Measurements from ENCODE around the gene UNC119B. TPM values are rescaled to one million over a fixed set of nuclear protein-coding genes. Genes with fewer than 3 reads are reported as not detected.

Gene UNC119B
- total RNA-seq, 1 experiment from 2014 or later = 51.5 TPM

DNA sequence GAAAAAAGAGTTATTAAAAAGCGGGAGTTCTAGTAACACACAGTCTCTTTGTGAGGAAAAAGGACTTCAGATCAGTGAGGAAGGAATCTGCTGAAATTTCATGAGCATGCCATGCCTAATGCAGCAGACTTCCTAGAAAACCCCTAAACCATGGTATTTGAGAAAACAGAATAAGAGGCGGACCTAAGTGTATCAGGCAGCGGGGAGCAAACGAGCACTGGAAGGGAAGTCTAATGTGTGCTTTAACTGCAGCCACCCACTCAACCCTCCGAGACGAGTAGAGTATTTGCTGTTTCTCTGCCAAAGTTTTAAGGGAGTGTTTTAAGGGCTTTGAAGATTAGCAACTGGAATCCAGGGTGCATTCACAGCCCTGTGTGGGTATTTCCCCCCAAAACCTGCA lies 51.8 kb downstream of the UNC119B start:
- H2BK12ac ChIP-seq (ENCODE audit: insufficient read length, low read depth, low read length) = no peak overlapping the region
- no peak overlapping the region for H3K14ac ChIP-seq (ENCODE audit: insufficient read depth, low read length)
- no peaks in the 10 kb centered on the region for H3K27me3 Mint-ChIP-seq (ENCODE audit: low read depth)
- no peak overlapping the region for H4K91ac ChIP-seq (ENCODE audit: insufficient read length, low read depth, low read length)
- H3K4me2 ChIP-seq (ENCODE audit: insufficient read depth, insufficient read length, low read length) = no peak overlapping the region
- H3K18ac ChIP-seq (ENCODE audit: insufficient read length, low read depth, low read length) = no peak overlapping the region
- no peaks in the 10 kb centered on the region for H3K9me3 ChIP-seq (ENCODE audit: control insufficient read depth, low read depth, low read length)
- H2AK5ac ChIP-seq (ENCODE audit: insufficient read length, low read length) = no peak overlapping the region
- TF ChIP-seq, protein P1, sequence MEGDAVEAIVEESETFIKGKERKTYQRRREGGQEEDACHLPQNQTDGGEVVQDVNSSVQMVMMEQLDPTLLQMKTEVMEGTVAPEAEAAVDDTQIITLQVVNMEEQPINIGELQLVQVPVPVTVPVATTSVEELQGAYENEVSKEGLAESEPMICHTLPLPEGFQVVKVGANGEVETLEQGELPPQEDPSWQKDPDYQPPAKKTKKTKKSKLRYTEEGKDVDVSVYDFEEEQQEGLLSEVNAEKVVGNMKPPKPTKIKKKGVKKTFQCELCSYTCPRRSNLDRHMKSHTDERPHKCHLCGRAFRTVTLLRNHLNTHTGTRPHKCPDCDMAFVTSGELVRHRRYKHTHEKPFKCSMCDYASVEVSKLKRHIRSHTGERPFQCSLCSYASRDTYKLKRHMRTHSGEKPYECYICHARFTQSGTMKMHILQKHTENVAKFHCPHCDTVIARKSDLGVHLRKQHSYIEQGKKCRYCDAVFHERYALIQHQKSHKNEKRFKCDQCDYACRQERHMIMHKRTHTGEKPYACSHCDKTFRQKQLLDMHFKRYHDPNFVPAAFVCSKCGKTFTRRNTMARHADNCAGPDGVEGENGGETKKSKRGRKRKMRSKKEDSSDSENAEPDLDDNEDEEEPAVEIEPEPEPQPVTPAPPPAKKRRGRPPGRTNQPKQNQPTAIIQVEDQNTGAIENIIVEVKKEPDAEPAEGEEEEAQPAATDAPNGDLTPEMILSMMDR (conservative IDR thresholded peaks at IDR 0.05) = no peak
- no peaks in the 10 kb centered on the region for H3K79me2 ChIP-seq (ENCODE audit: insufficient read depth, low read length)
- H3K9me3 Mint-ChIP-seq = no peaks in the 10 kb centered on the region
- no peak overlapping the region for H4K8ac ChIP-seq (replicated peaks; ENCODE audit: insufficient read length, low read depth, low read length)
- H3K27ac Mint-ChIP-seq = no peak overlapping the region
- no peak overlapping the region for H4K5ac ChIP-seq (ENCODE audit: insufficient read length, low read depth, low read length)
- no peak overlapping the region for H3K4ac ChIP-seq (ENCODE audit: low read depth, low read length)
- no peak overlapping the region for H3K56ac ChIP-seq (ENCODE audit: insufficient read length, low read depth, low read length)
- no peaks in the 10 kb centered on the region for H3K23me2 ChIP-seq (ENCODE audit: insufficient read length, low read depth, low read length, poor library complexity, severe bottlenecking)
- no peaks in the 10 kb centered on the region for H3K27me3 ChIP-seq (ENCODE audit: insufficient read depth, low read length)
- no peak overlapping the region for H3K9ac ChIP-seq (ENCODE audit: extremely low read depth, insufficient read length, low read length)
- no peaks in the 10 kb centered on the region for H3K79me1 ChIP-seq (ENCODE audit: insufficient read depth, low read depth, low read length, poor library complexity, severe bottlenecking)
- peaks cover 2% of the 10 kb centered on the region; the same call in 1 of the 2 replicates for H3K4me1 ChIP-seq (ENCODE audit: insufficient read depth, low read length)
- H3K4me3 Mint-ChIP-seq = no peak overlapping the region
- no peak overlapping the region for H3K23ac ChIP-seq (ENCODE audit: insufficient read length, low read depth, low read length)
- no peak overlapping the region for H2BK15ac ChIP-seq (ENCODE audit: low read depth, low read length)
- H2BK5ac ChIP-seq (ENCODE audit: insufficient read length, low read length) = no peak overlapping the region
- H4K20me1 ChIP-seq (ENCODE audit: control insufficient read depth, insufficient read depth, insufficient read length) = no peaks in the 10 kb centered on the region
- peaks cover 19 to 20% of the 10 kb centered on the region in 2 experiments for H3K4me1 Mint-ChIP-seq
- H3K36me3 Mint-ChIP-seq (ENCODE audit: insufficient read depth in 1 of 3, low read depth in 3 of 3) = peaks cover 3 to 63% (median 26%) of the 10 kb centered on the region in 3 experiments; a peak in 6 of 7 replicates
- no CpG with 5 or more reads among the region's 6 CpGs for WGBS (ENCODE audit: extremely low coverage, insufficient read length, low lambda C conversion rate)
- no peak overlapping the region for H2BK20ac ChIP-seq (ENCODE audit: low read depth, low read length, poor library complexity, severe bottlenecking)
- no peak overlapping the region for H3T11ph ChIP-seq (ENCODE audit: low read length)
- no peak overlapping the region for H2AFZ ChIP-seq (ENCODE audit: low read length)
- no peak for DNase-seq
- H2BK120ac ChIP-seq (ENCODE audit: low read depth, low read length, poor library complexity, severe bottlenecking) = no peak overlapping the region
- H3K27ac ChIP-seq (ENCODE audit: insufficient read length, low read depth, low read length) = no peak overlapping the region
